22Rv1 (cell line): ENCODE data around the gene AGTPBP1.

ENCODE experiments used
- H3K27ac ChIP-seq: fragments of 450-650 bp; 2 replicates; pipeline ENCODE4 v1.5.1; 2017
- ZFX ChIP-seq: fragments of 450-650 bp; IDR thresholded peaks from 2 replicates; pipeline ENCODE4 v1.6.1; 2017; ENCODE audit warnings: antibody characterized with exemption, borderline replicate concordance
- TF ChIP-seq, protein P1 (sequence below): fragments of 450-650 bp; IDR thresholded peaks from 2 replicates; pipeline ENCODE4 v1.5.1; 2017; ENCODE audit warnings: mild to moderate bottlenecking

The AGTPBP1 gene

DNA sequence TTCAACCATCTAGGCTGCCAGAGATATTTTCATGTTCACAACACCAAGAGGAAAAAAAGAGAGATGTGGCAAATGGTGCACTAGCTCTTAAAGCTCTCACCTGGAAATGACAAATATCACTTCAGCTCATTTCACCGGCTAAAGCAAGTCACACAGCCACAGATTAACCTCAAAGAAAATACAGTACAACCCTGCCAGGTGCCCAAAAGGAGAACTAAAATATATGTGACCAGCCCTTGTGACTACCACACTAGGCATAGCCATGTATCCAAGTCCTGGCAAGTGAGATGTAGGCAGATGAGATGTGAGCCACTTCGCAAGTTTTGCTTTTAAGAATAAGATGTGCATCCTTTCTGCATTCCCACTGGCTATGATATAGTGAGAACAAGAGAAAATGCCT, 41.4 kb downstream of the AGTPBP1 start:
- H3K27ac ChIP-seq: no peak overlapping the region
- TF ChIP-seq ZFX: no peak
- TF ChIP-seq, protein P1, sequence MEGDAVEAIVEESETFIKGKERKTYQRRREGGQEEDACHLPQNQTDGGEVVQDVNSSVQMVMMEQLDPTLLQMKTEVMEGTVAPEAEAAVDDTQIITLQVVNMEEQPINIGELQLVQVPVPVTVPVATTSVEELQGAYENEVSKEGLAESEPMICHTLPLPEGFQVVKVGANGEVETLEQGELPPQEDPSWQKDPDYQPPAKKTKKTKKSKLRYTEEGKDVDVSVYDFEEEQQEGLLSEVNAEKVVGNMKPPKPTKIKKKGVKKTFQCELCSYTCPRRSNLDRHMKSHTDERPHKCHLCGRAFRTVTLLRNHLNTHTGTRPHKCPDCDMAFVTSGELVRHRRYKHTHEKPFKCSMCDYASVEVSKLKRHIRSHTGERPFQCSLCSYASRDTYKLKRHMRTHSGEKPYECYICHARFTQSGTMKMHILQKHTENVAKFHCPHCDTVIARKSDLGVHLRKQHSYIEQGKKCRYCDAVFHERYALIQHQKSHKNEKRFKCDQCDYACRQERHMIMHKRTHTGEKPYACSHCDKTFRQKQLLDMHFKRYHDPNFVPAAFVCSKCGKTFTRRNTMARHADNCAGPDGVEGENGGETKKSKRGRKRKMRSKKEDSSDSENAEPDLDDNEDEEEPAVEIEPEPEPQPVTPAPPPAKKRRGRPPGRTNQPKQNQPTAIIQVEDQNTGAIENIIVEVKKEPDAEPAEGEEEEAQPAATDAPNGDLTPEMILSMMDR: no peak

DNA sequence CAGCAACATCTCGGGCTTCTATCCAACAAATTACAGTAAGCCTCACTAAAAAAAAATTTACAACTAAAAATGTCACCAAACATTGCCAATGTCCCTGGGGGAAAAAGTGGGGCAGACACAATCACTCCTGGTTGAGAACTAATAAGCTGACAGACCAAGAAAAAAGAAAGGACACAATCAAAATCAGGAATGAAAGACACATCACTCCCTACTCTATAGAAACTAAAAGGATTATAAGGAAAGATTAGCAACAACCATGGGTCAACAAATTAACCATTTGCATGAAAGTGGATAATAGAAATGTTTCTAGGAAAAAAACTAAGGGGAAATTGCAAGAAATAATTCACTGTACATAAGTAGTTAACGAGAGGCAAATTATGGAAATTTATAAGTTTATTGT, 53.4 kb downstream of the AGTPBP1 start:
- H3K27ac ChIP-seq: no peak overlapping the region
- TF ChIP-seq ZFX: no peak
- TF ChIP-seq, protein P1: no peak

DNA sequence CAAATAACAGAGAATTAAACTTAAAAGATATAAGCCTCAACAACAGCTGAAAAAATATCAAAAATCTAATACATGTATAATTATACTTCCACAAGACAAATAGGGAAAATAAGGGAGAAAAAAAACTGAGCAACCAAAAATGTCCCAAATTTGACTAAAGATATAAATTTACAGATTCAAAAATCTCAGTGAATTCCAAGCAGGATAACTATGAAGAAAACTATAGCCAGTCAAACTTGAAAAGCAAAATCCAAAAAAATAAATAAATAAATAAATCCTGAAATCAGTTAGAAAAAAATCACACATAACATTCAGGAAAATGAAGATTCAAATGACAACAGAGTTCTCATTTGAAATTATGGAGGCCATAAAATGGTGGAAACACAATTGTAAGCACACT, 56.7 kb downstream of the AGTPBP1 start:
- no peak overlapping the region for H3K27ac ChIP-seq
- TF ChIP-seq, protein P1: no peak
- no peak for TF ChIP-seq ZFX

DNA sequence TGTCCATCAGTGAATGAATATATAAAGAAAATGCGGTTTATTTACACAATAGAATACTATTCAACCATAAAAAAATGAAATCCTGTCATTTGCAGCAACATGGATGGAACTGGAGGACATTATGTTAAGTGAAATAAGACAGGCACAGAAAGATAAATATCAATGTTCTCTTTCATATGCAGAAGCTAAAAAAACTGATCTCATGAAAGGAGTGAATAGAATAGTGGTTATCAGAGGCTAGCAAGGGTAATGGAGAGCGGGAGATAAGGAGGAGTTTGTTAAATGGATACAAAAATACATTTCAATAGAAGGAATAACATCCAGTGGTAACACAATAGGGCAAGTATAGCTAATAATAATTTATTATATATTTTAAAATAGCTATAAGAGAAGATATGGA, 65.0 kb downstream of the AGTPBP1 start:
- TF ChIP-seq, protein P1: no peak
- TF ChIP-seq ZFX: no peak
- H3K27ac ChIP-seq: no peak overlapping the region

DNA sequence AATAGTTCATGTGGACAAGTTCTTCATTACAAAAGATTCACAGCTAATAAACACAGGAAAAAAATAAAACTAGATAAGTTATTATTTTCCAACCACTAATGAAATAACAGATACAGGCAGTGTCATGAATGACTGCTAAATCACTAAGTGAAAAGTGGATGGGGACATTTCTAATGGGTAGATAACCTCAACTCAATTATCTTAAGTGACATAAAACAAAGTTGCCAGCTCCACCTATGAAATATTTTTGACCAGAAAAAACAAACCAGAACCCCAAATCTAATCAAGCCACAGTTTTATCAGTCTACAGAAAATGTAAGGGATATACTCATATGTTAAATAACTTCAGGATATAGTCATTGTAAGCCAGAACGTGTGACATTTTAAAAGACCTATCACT, 74.4 kb downstream of the AGTPBP1 start:
- TF ChIP-seq, protein P1: no peak
- no peak for TF ChIP-seq ZFX
- no peak overlapping the region for H3K27ac ChIP-seq

DNA sequence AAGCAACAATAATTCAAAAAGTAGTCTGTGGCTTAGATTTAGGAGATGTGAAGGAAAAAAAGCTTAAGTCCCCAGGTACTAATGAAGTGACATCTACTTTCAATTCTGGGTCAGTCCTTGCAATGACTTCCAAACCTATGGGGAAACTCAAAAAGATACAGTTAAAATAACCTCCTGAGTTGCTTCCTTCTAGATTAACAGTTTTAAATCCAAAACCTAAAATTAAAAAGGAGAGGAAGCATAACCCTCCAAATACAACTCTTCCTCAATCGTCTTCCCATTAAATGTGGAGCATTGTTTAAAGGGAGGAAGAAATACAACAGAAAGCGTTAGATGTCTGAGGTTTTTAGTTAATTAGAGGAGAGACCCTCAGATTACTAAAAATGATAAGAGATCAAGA, 75.7 kb downstream of the AGTPBP1 start:
- no peak overlapping the region for H3K27ac ChIP-seq
- TF ChIP-seq, protein P1: no peak
- no peak for TF ChIP-seq ZFX

DNA sequence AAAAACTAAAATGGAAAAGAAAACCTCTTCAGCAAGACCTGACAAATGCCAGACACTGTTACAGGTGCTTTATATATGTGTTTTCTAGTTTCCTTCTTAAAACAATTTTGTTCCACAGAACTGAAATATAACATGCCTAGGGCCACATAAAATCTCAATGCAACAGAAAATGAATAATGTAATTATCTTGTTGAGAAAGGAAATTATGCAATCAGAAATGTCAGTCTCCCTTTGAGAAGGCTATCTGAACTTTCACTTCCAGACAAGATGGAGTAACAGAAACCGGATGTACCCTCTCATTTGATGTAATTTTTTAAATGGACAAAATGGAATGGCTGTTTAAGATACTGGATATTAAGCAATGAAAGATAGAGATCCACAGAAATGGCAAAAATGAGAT, 79.2 kb downstream of the AGTPBP1 start:
- H3K27ac ChIP-seq: no peak overlapping the region
- TF ChIP-seq, protein P1: no peak
- no peak for TF ChIP-seq ZFX
